GM23248 (cell line): Measurements from ENCODE around the gene GAK.

Source experiments
- EZH2 ChIP-seq: fragments of 200-600 bp; sonication (generic); IDR thresholded peaks from 2 replicates; pipeline ENCODE4 v1.6.1; 2018; ENCODE audit warnings: antibody characterized with exemption, mild to moderate bottlenecking; ENCODE audit not compliant: insufficient read depth, poor library complexity, severe bottlenecking
- EZH2phosphoT487 ChIP-seq: fragments of 200-600 bp; sonication (generic); IDR thresholded peaks from 2 replicates; pipeline ENCODE4 v1.6.1; 2018; ENCODE audit warnings: antibody characterized with exemption, moderate library complexity, mild to moderate bottlenecking, low read depth; ENCODE audit not compliant: insufficient read depth

DNA sequence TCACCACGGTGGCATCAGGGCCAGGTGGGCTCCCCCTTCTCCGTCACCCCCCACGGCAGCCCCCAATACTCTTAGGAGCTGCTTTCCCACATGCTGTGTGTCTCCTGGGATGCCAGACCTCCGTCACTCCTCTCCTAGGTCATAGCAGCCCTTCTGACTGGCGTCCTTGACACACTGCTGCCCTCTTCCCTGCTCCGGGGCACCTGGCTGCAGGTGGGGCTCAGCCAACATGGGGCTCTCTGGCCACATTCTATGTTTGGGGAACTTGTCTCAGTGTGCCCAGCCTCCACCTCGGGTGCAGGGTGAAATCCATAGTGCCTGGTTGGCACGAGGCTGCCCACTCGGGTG is 14.0 kb upstream of the GAK start:
- no peak for TF ChIP-seq EZH2
- no peak for TF ChIP-seq EZH2phosphoT487
